WTC11 (cell line): ENCODE measurements around the gene RHOF. TPM values are rescaled to one million over a fixed set of nuclear protein-coding genes. Genes with fewer than 3 reads are reported as not detected.

Experiments
- ATAC-seq: fragments of 200-7000 bp; cut with Tn5 transposase; 2 replicates; pipeline ENCODE4 v1.10.0; 2021; ENCODE audit warnings: mild to moderate bottlenecking, moderate library complexity
- CTCF ChIA-PET: fragments of 300-600 bp; sonication (Branson Sonifier 250); formaldehyde crosslinking; loops from one replicate; lab custom pipeline; 2021; ENCODE audit warnings: antibody characterized with exemption; lab: Charles Lee
- POLR2A ChIA-PET: fragments of 350-600 bp; sonication (Branson Sonifier 250); formaldehyde crosslinking; loops from one replicate; lab custom pipeline; 2021; ENCODE audit warnings: antibody characterized with exemption; lab: Charles Lee
- DNase-seq: peaks from one replicate; pipeline ENCODE4 v3.0.0; 2021; ENCODE audit warnings: low spot score
- H3K27ac Mint-ChIP-seq: 2 replicates; pipeline ENCODE4 v1.8.0; 2021; ENCODE audit warnings: mixed read lengths
- H3K27me3 Mint-ChIP-seq: 2 replicates; pipeline ENCODE4 v1.8.0; 2021; ENCODE audit warnings: low read depth, mild to moderate bottlenecking, moderate library complexity, mixed read lengths
- H3K36me3 Mint-ChIP-seq: 2 replicates; pipeline ENCODE4 v1.8.0; 2021; ENCODE audit warnings: mixed read lengths
- H3K4me1 Mint-ChIP-seq: 2 replicates; pipeline ENCODE4 v1.8.0; 2022; ENCODE audit warnings: mixed read lengths
- H3K4me3 Mint-ChIP-seq: 2 replicates; pipeline ENCODE4 v1.8.0; 2021; ENCODE audit warnings: mild to moderate bottlenecking, moderate library complexity, mixed read lengths
- H3K9me3 Mint-ChIP-seq: 2 replicates; pipeline ENCODE4 v1.8.0; 2021; ENCODE audit warnings: mixed read lengths
- AR ChIP-seq: fragments of 250-450 bp; sonication (Bioruptor Pico); IDR thresholded peaks from 2 replicates; pipeline ENCODE4 v1.9.0; 2021; ENCODE audit warnings: mild to moderate bottlenecking
- CTCF ChIP-seq: fragments of 200-600 bp; IDR thresholded peaks from 2 replicates; pipeline ENCODE4 v1.8.0; 2022; ENCODE audit warnings: antibody characterized with exemption
- ERG ChIP-seq: fragments of 250-450 bp; sonication (Bioruptor Pico); IDR thresholded peaks from 2 replicates; pipeline ENCODE4 v1.8.0; 2021; ENCODE audit warnings: mild to moderate bottlenecking
- ETV6 ChIP-seq: sonication (generic); formaldehyde crosslinking; IDR thresholded peaks from 2 replicates; pipeline ENCODE4 v1.8.1; 2022; ENCODE audit warnings: mild to moderate bottlenecking, missing genetic modification reagents
- FOXJ3 ChIP-seq: sonication (generic); formaldehyde crosslinking; IDR thresholded peaks from 2 replicates; pipeline ENCODE4 v1.9.0; 2021; ENCODE audit warnings: missing genetic modification reagents, mild to moderate bottlenecking, borderline replicate concordance
- FOXP4 ChIP-seq: sonication (generic); formaldehyde crosslinking; IDR thresholded peaks from 2 replicates; pipeline ENCODE4 v1.8.0; 2022; ENCODE audit warnings: mild to moderate bottlenecking, missing genetic modification reagents
- GTF2I ChIP-seq: fragments of 250-450 bp; sonication (Bioruptor Pico); conservative IDR thresholded peaks from 2 replicates; pipeline ENCODE4 v1.4.0; 2021; ENCODE audit warnings: mild to moderate bottlenecking
- IRF1 ChIP-seq: sonication (generic); formaldehyde crosslinking; IDR thresholded peaks from 2 replicates; pipeline ENCODE4 v1.8.0; 2023; ENCODE audit warnings: missing genetic modification reagents
- MXD4 ChIP-seq: fragments of 250-450 bp; sonication (Bioruptor Pico); IDR thresholded peaks from 2 replicates; pipeline ENCODE4 v1.8.0; 2021; ENCODE audit warnings: mild to moderate bottlenecking, moderate library complexity, borderline replicate concordance
- NFATC4 ChIP-seq: fragments of 250-450 bp; sonication (Bioruptor Pico); IDR thresholded peaks from 2 replicates; pipeline ENCODE4 v1.9.0; 2021; ENCODE audit warnings: mild to moderate bottlenecking
- ZBTB43 ChIP-seq: sonication (generic); formaldehyde crosslinking; IDR thresholded peaks from 2 replicates; pipeline ENCODE4 v1.8.1; 2023; ENCODE audit warnings: mild to moderate bottlenecking, missing genetic modification reagents
- ZMAT4 ChIP-seq: fragments of 250-450 bp; sonication (Bioruptor Pico); IDR thresholded peaks from 2 replicates; pipeline ENCODE4 v1.9.0; 2021; ENCODE audit warnings: mild to moderate bottlenecking
- ZNF232 ChIP-seq: sonication (generic); formaldehyde crosslinking; IDR thresholded peaks from 2 replicates; pipeline ENCODE4 v1.8.0; 2022; ENCODE audit warnings: mild to moderate bottlenecking, missing genetic modification reagents
- ZNF263 ChIP-seq: sonication (generic); formaldehyde crosslinking; IDR thresholded peaks from 2 replicates; pipeline ENCODE4 v1.8.1; 2022; ENCODE audit warnings: low read depth, mild to moderate bottlenecking, moderate library complexity, missing genetic modification reagents
- ZNF281 ChIP-seq: sonication (generic); formaldehyde crosslinking; IDR thresholded peaks from 2 replicates; pipeline ENCODE4 v1.8.0; 2023; ENCODE audit warnings: mild to moderate bottlenecking, missing genetic modification reagents
- ZNF425 ChIP-seq: fragments of 250-450 bp; sonication (Bioruptor Pico); conservative IDR thresholded peaks from 2 replicates; pipeline ENCODE4 v1.9.0; 2021; ENCODE audit warnings: mild to moderate bottlenecking
- ZNF532 ChIP-seq: fragments of 250-450 bp; sonication (Bioruptor Pico); IDR thresholded peaks from 2 replicates; pipeline ENCODE4 v1.9.0; 2021; ENCODE audit warnings: mild to moderate bottlenecking, borderline replicate concordance
- total RNA-seq: library from RNA; stranded (reverse); gene quantifications from 3 replicates; pipeline ENCODE4 v1.2.3, GENCODE V29; 2021

Gene RHOF
- total RNA-seq, 1 experiment from 2014 or later: 45.3 TPM

- Mint-ChIP-seq H3K27ac (peak overlapping the region; percentile 95), H3K9me3 (no peaks in the 10 kb centered on the region), H3K27me3 (no peaks in the 10 kb centered on the region), H3K4me1 (peaks cover 2% of the 10 kb centered on the region; the same call in 1 of the 2 replicates), H3K4me3 (no peak overlapping the region), H3K36me3 (peaks cover 11% of the 10 kb centered on the region)
- ChIA-PET CTCF (interaction anchor here (1.4 kb wide), 1 partner anchor 189 kb away, joined by 3 read pairs; no protein-coding TSS in a partner anchor), POLR2A (interaction anchor here (1.0 kb wide), 1 partner anchor 14 kb away, joined by 3 read pairs; no protein-coding TSS in a partner anchor)
- no peak for DNase-seq
- ATAC-seq: no peak
- no peak for TF ChIP-seq FOXP4 (CRISPR knock-in tag)
- no peak for TF ChIP-seq ETV6 (CRISPR knock-in tag)
- TF ChIP-seq ZNF281: no peak
- no peak for TF ChIP-seq ERG (CRISPR knock-in tag)
- TF ChIP-seq AR (CRISPR knock-in tag): no peak
- TF ChIP-seq NFATC4 (CRISPR knock-in tag): no peak
- TF ChIP-seq ZMAT4 (CRISPR knock-in tag): no peak
- no peak for TF ChIP-seq FOXJ3 (CRISPR knock-in tag)
- TF ChIP-seq IRF1 (CRISPR knock-in tag): no peak
- no peak for TF ChIP-seq ZNF232
- TF ChIP-seq ZNF425 (CRISPR knock-in tag): no peak
- TF ChIP-seq ZNF263 (CRISPR knock-in tag): no peak
- TF ChIP-seq GTF2I (CRISPR knock-in tag): no peak
- no peak for TF ChIP-seq CTCF
- TF ChIP-seq ZNF532 (CRISPR knock-in tag): no peak
- TF ChIP-seq ZBTB43 (CRISPR knock-in tag): no peak
- no peak for TF ChIP-seq MXD4 (CRISPR knock-in tag)
Measured at GRCh38 chr12:121741743-121742142, 51.7 kb downstream of the RHOF start.
